Iris pigment epithelial cell (primary cell): ENCODE data around the gene CD79A.

Source experiments
- DNase-seq: peaks from one replicate; pipeline ENCODE4 v3.0.0-alpha.2; 2011; ENCODE audit warnings: low read depth

CD79A gene

GRCh38 chr19:41883821-41884733, 7.0 kb downstream of the CD79A start:
- DNase-seq = peak; percentile 98

GRCh38 chr19:41886761-41887710, 10.0 kb downstream of the CD79A start:
- no peak for DNase-seq

- peak; percentile 60 for DNase-seq
Measured at GRCh38 chr19:41887711-41888382, 10.8 kb downstream of the CD79A start.

GRCh38 chr19:41888926-41889325, 11.8 kb downstream of the CD79A start:
- no peak for DNase-seq

GRCh38 chr19:41889896-41890295, 12.8 kb downstream of the CD79A start:
- DNase-seq = no peak

- DNase-seq = no peak
Measured at GRCh38 chr19:41890936-41891335, 13.9 kb downstream of the CD79A start.

GRCh38 chr19:41892173-41892902, 15.3 kb downstream of the CD79A start:
- DNase-seq = no peak

GRCh38 chr19:41893899-41894298, 16.8 kb downstream of the CD79A start:
- peak; percentile 44 for DNase-seq

GRCh38 chr19:41894350-41894749, 17.3 kb downstream of the CD79A start:
- no peak for DNase-seq

- no peak for DNase-seq
Measured at GRCh38 chr19:41895745-41896580, 18.9 kb downstream of the CD79A start.

- no peak for DNase-seq
Measured at GRCh38 chr19:41896581-41896942, 19.5 kb downstream of the CD79A start.

- DNase-seq = no peak
Measured at GRCh38 chr19:41897181-41897580, 20.1 kb downstream of the CD79A start.

- DNase-seq = no peak
Measured at GRCh38 chr19:41897820-41898219, 20.7 kb downstream of the CD79A start.

GRCh38 chr19:41898235-41898634, 21.2 kb downstream of the CD79A start:
- DNase-seq = no peak

- DNase-seq = no peak
Measured at GRCh38 chr19:41901707-41902360, 24.8 kb downstream of the CD79A start.

GRCh38 chr19:41902594-41902993, 25.5 kb downstream of the CD79A start:
- DNase-seq = no peak

GRCh38 chr19:41903193-41903953, 26.3 kb downstream of the CD79A start:
- no peak for DNase-seq

- no peak for DNase-seq
Measured at GRCh38 chr19:41904118-41904870, 27.2 kb downstream of the CD79A start.
